ENCODE results near the gene KATNAL1. TPM values are rescaled to one million over a fixed set of nuclear protein-coding genes. Genes with fewer than 3 reads are reported as not detected.

Gene KATNAL1
- total and polyA plus RNA-seq, 8 donors = 1.2 to 24.2 (median 4.2) TPM

DNA sequence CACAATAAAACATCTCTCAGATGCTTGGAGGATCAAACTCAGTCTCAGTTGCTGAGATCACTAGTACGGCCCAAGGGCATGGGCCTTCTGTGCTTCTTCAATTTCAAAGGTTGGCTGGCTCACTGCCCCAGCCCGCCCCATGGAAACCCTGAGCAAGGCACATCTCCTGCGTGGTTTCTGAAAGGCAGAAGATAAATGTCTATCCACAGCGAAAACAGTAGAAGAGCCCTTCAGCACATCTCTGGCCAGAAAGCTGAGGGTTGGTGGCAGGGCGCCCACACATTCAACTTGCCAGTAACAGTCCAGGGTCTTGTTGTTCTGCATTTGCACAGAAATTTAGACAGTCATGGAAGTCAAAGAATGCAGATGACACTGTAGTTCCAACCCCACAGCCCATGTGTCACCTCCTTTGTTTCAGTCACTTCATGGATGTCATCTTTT lies 24.0 kb upstream of the KATNAL1 start:
- intact Hi-C loops (cut with DNase I; ENCODE audit: low total_unique reads) = no loop called here
- Histone ChIP-seq H3K4me3 (no peak overlapping the region), H3K27me3 (no peaks in the 10 kb centered on the region), H3K27ac (peak overlapping the region in 1 of 5 donors; percentile 60), H3K9me3 (no peaks in the 10 kb centered on the region), H3K4me1 (peaks cover 0 to 10% (median 0%) of the 10 kb centered on the region in 4 donors), H3K36me3 (no peaks in the 10 kb centered on the region)
- TF ChIP-seq POLR2A (IDR thresholded peaks at IDR 0.05) (no peak), POLR2AphosphoS5 (IDR thresholded peaks at IDR 0.05) (no peak), EP300 (IDR thresholded peaks at IDR 0.05) (no peak)
- TF ChIP-seq, protein P1, sequence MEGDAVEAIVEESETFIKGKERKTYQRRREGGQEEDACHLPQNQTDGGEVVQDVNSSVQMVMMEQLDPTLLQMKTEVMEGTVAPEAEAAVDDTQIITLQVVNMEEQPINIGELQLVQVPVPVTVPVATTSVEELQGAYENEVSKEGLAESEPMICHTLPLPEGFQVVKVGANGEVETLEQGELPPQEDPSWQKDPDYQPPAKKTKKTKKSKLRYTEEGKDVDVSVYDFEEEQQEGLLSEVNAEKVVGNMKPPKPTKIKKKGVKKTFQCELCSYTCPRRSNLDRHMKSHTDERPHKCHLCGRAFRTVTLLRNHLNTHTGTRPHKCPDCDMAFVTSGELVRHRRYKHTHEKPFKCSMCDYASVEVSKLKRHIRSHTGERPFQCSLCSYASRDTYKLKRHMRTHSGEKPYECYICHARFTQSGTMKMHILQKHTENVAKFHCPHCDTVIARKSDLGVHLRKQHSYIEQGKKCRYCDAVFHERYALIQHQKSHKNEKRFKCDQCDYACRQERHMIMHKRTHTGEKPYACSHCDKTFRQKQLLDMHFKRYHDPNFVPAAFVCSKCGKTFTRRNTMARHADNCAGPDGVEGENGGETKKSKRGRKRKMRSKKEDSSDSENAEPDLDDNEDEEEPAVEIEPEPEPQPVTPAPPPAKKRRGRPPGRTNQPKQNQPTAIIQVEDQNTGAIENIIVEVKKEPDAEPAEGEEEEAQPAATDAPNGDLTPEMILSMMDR (IDR thresholded peaks at IDR 0.05) = no peak
- DNase-seq = peak in 1 of 2 donors; percentile 67
- 75 to 86% (median 84%) methylated on average over 5 of the region's 5 CpGs for WGBS, 5 donors

DNA sequence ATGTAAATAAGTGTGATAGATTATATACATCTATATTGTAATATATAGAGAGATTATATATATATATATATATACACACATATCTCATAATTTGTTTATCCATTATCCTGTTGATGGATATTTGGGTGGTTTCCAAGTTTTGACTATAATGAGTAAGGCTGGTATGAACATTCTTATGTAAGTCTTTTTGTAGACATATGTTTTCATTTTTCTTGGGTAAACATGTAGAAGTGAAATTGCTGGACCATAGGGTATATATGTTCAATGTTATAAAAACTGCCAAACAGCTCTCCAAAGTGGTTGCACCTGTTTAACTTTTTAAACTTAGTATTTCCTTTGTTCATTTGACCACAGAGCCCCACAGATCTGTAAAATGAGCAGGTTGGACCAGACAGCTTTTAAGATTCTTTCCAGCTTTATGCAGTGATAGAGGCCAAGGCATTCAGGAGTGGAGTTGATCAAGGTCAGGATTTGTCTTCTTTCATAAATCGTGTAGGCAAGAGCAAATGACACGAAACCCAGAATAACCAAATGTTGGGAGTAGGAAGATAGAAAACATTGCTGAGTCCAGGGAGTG lies 21.7 kb upstream of the KATNAL1 start:
- H3K9me3 ChIP-seq = no peaks in the 10 kb centered on the region
- intact Hi-C loops (cut with DNase I; ENCODE audit: low total_unique reads) = no loop called here
- 64 to 87% (median 77%) methylated on average over 2 of the region's 2 CpGs for WGBS, 5 donors
- H3K4me1 ChIP-seq = peaks cover 0 to 10% (median 0%) of the 10 kb centered on the region in 4 donors
- no peaks in the 10 kb centered on the region for H3K36me3 ChIP-seq
- DNase-seq = no peak
- no peak overlapping the region for H3K4me3 ChIP-seq
- no peaks in the 10 kb centered on the region for H3K27me3 ChIP-seq
- no peak overlapping the region for H3K27ac ChIP-seq
- TF ChIP-seq POLR2A (IDR thresholded peaks at IDR 0.05) (no peak), EP300 (IDR thresholded peaks at IDR 0.05) (no peak), POLR2AphosphoS5 (IDR thresholded peaks at IDR 0.05) (no peak)
- TF ChIP-seq, protein P1 (IDR thresholded peaks at IDR 0.05) = no peak

DNA sequence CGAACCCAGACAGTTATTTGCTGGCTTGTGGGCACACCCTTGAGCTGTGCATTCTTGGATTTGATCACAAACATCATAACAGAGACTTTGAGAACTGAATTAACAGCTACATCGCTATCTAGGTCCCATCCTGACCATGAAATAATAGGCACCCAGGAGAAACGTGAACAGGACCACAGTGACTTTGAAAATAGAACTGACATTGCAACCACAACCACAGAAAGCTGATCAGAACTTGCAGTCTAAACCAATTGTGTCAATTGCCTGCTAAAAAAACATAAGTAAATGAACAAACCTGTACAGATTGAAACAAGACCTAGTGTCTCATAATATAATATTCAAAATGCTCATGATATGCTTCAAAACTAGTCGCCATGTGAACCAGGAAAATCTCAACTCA lies 18.3 kb upstream of the KATNAL1 start:
- WGBS, 5 donors = 73 to 80% (median 79%) methylated on average over 4 of the region's 4 CpGs
- Histone ChIP-seq H3K27me3 (no peaks in the 10 kb centered on the region), H3K9me3 (no peaks in the 10 kb centered on the region), H3K4me1 (no peaks in the 10 kb centered on the region), H3K36me3 (no peaks in the 10 kb centered on the region), H3K27ac (no peak overlapping the region), H3K4me3 (no peak overlapping the region)
- DNase-seq = no peak
- intact Hi-C loops (cut with DNase I; ENCODE audit: low total_unique reads) = no loop called here
- no peak for TF ChIP-seq EP300 (IDR thresholded peaks at IDR 0.05)
- TF ChIP-seq POLR2A (IDR thresholded peaks at IDR 0.05) = no peak
- TF ChIP-seq POLR2AphosphoS5 (IDR thresholded peaks at IDR 0.05) = no peak
- TF ChIP-seq, protein P1 (IDR thresholded peaks at IDR 0.05) = no peak

DNA sequence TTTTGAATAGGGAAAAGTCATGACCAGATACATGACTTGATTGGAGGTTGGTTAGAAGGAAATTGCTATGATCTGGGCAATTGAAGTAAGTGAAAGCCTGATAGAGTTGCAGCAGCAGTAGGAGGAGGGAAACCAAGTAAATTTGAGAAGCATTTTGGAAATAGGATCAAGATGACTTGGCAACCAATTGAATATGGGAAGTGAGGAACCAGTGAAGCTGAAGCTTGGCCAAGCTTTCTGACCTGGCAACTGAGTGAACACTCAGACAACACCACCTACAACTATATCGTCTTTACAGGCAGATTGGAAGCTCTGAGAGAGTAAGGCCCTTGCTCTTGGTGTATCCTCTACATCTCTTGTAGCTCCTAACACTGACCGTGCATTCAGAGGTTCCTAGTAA lies 16.2 kb upstream of the KATNAL1 start:
- Histone ChIP-seq H3K4me3 (no peak overlapping the region), H3K9me3 (no peaks in the 10 kb centered on the region), H3K27me3 (no peaks in the 10 kb centered on the region), H3K4me1 (no peaks in the 10 kb centered on the region), H3K27ac (no peak overlapping the region), H3K36me3 (no peaks in the 10 kb centered on the region)
- intact Hi-C loops (cut with DNase I; ENCODE audit: low total_unique reads) = no loop called here
- DNase-seq = no peak
- no peak for TF ChIP-seq POLR2A (IDR thresholded peaks at IDR 0.05)
- TF ChIP-seq POLR2AphosphoS5 (IDR thresholded peaks at IDR 0.05) = no peak
- TF ChIP-seq, protein P1 (IDR thresholded peaks at IDR 0.05) = no peak
- no peak for TF ChIP-seq EP300 (IDR thresholded peaks at IDR 0.05)
- WGBS, 5 donors = 87 to 94% (median 93%) methylated on average over 2 of the region's 2 CpGs
